Vagina (tissue), 2 donors: ENCODE measurements around the gene DNMT1. TPM values are rescaled to one million over a fixed set of nuclear protein-coding genes. Genes with fewer than 3 reads are reported as not detected.

Experiments used
- DNase-seq, 2 donors: peaks; one replicate each; pipeline ENCODE4 v3.0.0-alpha.2; 2017; ENCODE audit errors: extremely low spot score in 2 of 2
- H3K27ac ChIP-seq: fragments of 200-600 bp; sonication (generic); one replicate; pipeline ENCODE4 v1.5.1; 2019
- H3K27me3 ChIP-seq: fragments of 200-600 bp; sonication (generic); one replicate; pipeline ENCODE4 v1.5.1; 2019
- H3K36me3 ChIP-seq, 2 donors: fragments of 200-600 bp; sonication (generic); one replicate each; pipeline ENCODE4 v1.5.1; 2017 to 2019
- H3K4me1 ChIP-seq: fragments of 200-600 bp; sonication (generic); one replicate; pipeline ENCODE4 v1.5.1; 2019
- H3K4me3 ChIP-seq, 2 donors: fragments of 200-600 bp; sonication (generic); 1 replicate in 1 of 2; 2 replicates in 1 of 2; pipeline ENCODE4 v1.5.1; 2016 to 2019
- H3K9me3 ChIP-seq: fragments of 200-600 bp; sonication (generic); one replicate; pipeline ENCODE4 v1.5.1; 2019
- CTCF ChIP-seq, 3 experiments: fragments of 450-650 bp in 2 of 3; fragments of 200-600 bp in 1 of 3; sonication (generic) in 1 of 3; IDR thresholded peaks; one replicate each; pipeline ENCODE4 v1.5.1; 2017 to 2019; ENCODE audit warnings: antibody characterized with exemption in 3 of 3, mild to moderate bottlenecking in 2 of 3, moderate library complexity in 2 of 3
- POLR2A ChIP-seq, 2 donors: fragments of 450-650 bp; IDR thresholded peaks; one replicate each; pipeline ENCODE4 v1.6.1; 2017; ENCODE audit warnings: antibody characterized with exemption in 2 of 2, mild to moderate bottlenecking in 2 of 2, moderate library complexity in 2 of 2
- POLR2AphosphoS5 ChIP-seq, 2 donors: sonication (generic); formaldehyde crosslinking; IDR thresholded peaks; one replicate each; pipeline ENCODE4 v1.9.0; 2017; ENCODE audit warnings: antibody characterized with exemption in 2 of 2, mild to moderate bottlenecking in 2 of 2, low read depth in 1 of 2; ENCODE audit not compliant: insufficient read depth in 1 of 2
- intact Hi-C: fragments of 100-400 bp; cut with DNase I; formaldehyde crosslinking; loops from one replicate; pipeline ENCODE4 v1.15.1; 2023
- total RNA-seq: library from RNA; depleted of rRNA; stranded (reverse); fragments of >200 nt; gene quantifications from one replicate; pipeline ENCODE4 v1.2.3, GENCODE V29; 2016

Gene DNMT1
- total RNA-seq, 1 donor from 2014 or later = 36.8 TPM

- no peaks in the 10 kb centered on the region for H3K4me1 ChIP-seq
- TF ChIP-seq CTCF (IDR thresholded peaks at IDR 0.05) = no peak
- TF ChIP-seq POLR2AphosphoS5 (IDR thresholded peaks at IDR 0.05; ENCODE audit: insufficient read depth in 1 of 2, low read depth in 1 of 2) = no peak
- no peak for TF ChIP-seq POLR2A (IDR thresholded peaks at IDR 0.05)
- H3K9me3 ChIP-seq = no peaks in the 10 kb centered on the region
- H3K27ac ChIP-seq = no peak overlapping the region
- peaks cover 0 to 73% of the 10 kb centered on the region in 2 donors for H3K36me3 ChIP-seq
- H3K4me3 ChIP-seq = no peak overlapping the region
- DNase-seq = no peak
- H3K27me3 ChIP-seq = no peaks in the 10 kb centered on the region
- intact Hi-C loops = no loop called here
Observed at GRCh38 chr19:10149427-10149826, 45.3 kb downstream of the DNMT1 start.

- DNase-seq = no peak
- H3K4me3 ChIP-seq = no peak overlapping the region
- TF ChIP-seq CTCF (IDR thresholded peaks at IDR 0.05) (no peak), POLR2AphosphoS5 (IDR thresholded peaks at IDR 0.05; ENCODE audit: insufficient read depth in 1 of 2, low read depth in 1 of 2) (no peak), POLR2A (IDR thresholded peaks at IDR 0.05) (no peak)
- no peak overlapping the region for H3K27ac ChIP-seq
- H3K4me1 ChIP-seq = no peaks in the 10 kb centered on the region
- H3K27me3 ChIP-seq = no peaks in the 10 kb centered on the region
- H3K9me3 ChIP-seq = no peaks in the 10 kb centered on the region
- H3K36me3 ChIP-seq = peaks cover 0 to 91% of the 10 kb centered on the region in 2 donors
- intact Hi-C loops = no loop called here
Observed at GRCh38 chr19:10146142-10146541, 48.6 kb downstream of the DNMT1 start.

- no peak for TF ChIP-seq POLR2AphosphoS5 (IDR thresholded peaks at IDR 0.05; ENCODE audit: insufficient read depth in 1 of 2, low read depth in 1 of 2)
- intact Hi-C loops = no loop called here
- Histone ChIP-seq H3K27ac (no peak overlapping the region), H3K27me3 (no peaks in the 10 kb centered on the region), H3K4me3 (no peak overlapping the region), H3K36me3 (peaks cover 0 to 91% of the 10 kb centered on the region in 2 donors), H3K9me3 (no peaks in the 10 kb centered on the region), H3K4me1 (no peaks in the 10 kb centered on the region)
- no peak for DNase-seq
Observed at GRCh38 chr19:10145031-10145430, 49.7 kb downstream of the DNMT1 start.

GRCh38 chr19:10144361-10144760 is 50.4 kb downstream of the DNMT1 start:
- no peaks in the 10 kb centered on the region for H3K27me3 ChIP-seq
- intact Hi-C loops = no loop called here
- no peak overlapping the region for H3K27ac ChIP-seq
- no peak overlapping the region for H3K4me3 ChIP-seq
- H3K9me3 ChIP-seq = no peaks in the 10 kb centered on the region
- H3K4me1 ChIP-seq = no peaks in the 10 kb centered on the region
- TF ChIP-seq POLR2A (IDR thresholded peaks at IDR 0.05) (no peak), POLR2AphosphoS5 (IDR thresholded peaks at IDR 0.05; ENCODE audit: insufficient read depth in 1 of 2, low read depth in 1 of 2) (no peak), CTCF (IDR thresholded peaks at IDR 0.05) (no peak)
- no peak for DNase-seq
- peaks cover 0 to 91% of the 10 kb centered on the region in 2 donors for H3K36me3 ChIP-seq

- TF ChIP-seq POLR2A (IDR thresholded peaks at IDR 0.05) (no peak), POLR2AphosphoS5 (IDR thresholded peaks at IDR 0.05; ENCODE audit: insufficient read depth in 1 of 2, low read depth in 1 of 2) (no peak), CTCF (IDR thresholded peaks at IDR 0.05) (no peak)
- Histone ChIP-seq H3K4me3 (no peak overlapping the region), H3K36me3 (peaks cover 0 to 90% of the 10 kb centered on the region in 2 donors), H3K27me3 (no peaks in the 10 kb centered on the region), H3K9me3 (no peaks in the 10 kb centered on the region), H3K4me1 (no peaks in the 10 kb centered on the region), H3K27ac (no peak overlapping the region)
- intact Hi-C loops = no loop called here
- DNase-seq = no peak
Observed at GRCh38 chr19:10143681-10144080, 51.1 kb downstream of the DNMT1 start.
